ENCODE data around the gene BRPF1.

The BRPF1 gene

GRCh38 chr3:9742560-9742959 lies 11.0 kb downstream of the BRPF1 start:
- 0 out of 2 replicates have a peak, but pooled peaks cover under 1% of the 10 kb centered on the region for H3K36me3 ChIP-seq (ENCODE audit: low read length)
- H3K4me2 ChIP-seq (ENCODE audit: low read depth, low read length, poor library complexity, severe bottlenecking), result no peak overlapping the region
- H3F3A ChIP-seq (ENCODE audit: insufficient read depth), result no peaks in the 10 kb centered on the region
- no peak for TF ChIP-seq CTCF (IDR thresholded peaks at IDR 0.05; ENCODE audit: insufficient read depth, low read length, poor library complexity, severe bottlenecking)
- TF ChIP-seq EZH2phosphoT487 (conservative IDR thresholded peaks at IDR 0.05; ENCODE audit: low read length), result no peak
- H4K20me1 ChIP-seq (ENCODE audit: low read depth, low read length), result no peaks in the 10 kb centered on the region
- H3K27me3 ChIP-seq (ENCODE audit: low read length), result no peaks in the 10 kb centered on the region
- no peak overlapping the region for H3K27ac ChIP-seq (ENCODE audit: low read depth, low read length)
- H3K4me3 ChIP-seq (ENCODE audit: insufficient read depth, low read length, poor library complexity, severe bottlenecking), result no peak overlapping the region
- no peaks in the 10 kb centered on the region for H3K79me2 ChIP-seq (ENCODE audit: insufficient read depth, low read length)
- H3K9ac ChIP-seq (ENCODE audit: low read length), result no peak overlapping the region
- H2AFZ ChIP-seq (ENCODE audit: low read depth, low read length, severe bottlenecking), result no peak overlapping the region
- H3K9me3 ChIP-seq (ENCODE audit: insufficient read depth, low read length), result no peaks in the 10 kb centered on the region
- H3K9me2 ChIP-seq (replicated peaks; ENCODE audit: insufficient read depth, low read length), result no peaks in the 10 kb centered on the region

- Histone ChIP-seq H3K9ac (ENCODE audit: low read length) (no peak overlapping the region), H3K4me3 (ENCODE audit: insufficient read depth, low read length, poor library complexity, severe bottlenecking) (no peak overlapping the region), H4K20me1 (ENCODE audit: low read depth, low read length) (no peaks in the 10 kb centered on the region), H3K9me2 (replicated peaks; ENCODE audit: insufficient read depth, low read length) (no peaks in the 10 kb centered on the region), H3K36me3 (ENCODE audit: low read length) (no peaks in the 10 kb centered on the region), H3K27me3 (ENCODE audit: low read length) (no peaks in the 10 kb centered on the region), H3K9me3 (ENCODE audit: insufficient read depth, low read length) (no peaks in the 10 kb centered on the region), H3K4me2 (ENCODE audit: low read depth, low read length, poor library complexity, severe bottlenecking) (no peak overlapping the region), H2AFZ (ENCODE audit: low read depth, low read length, severe bottlenecking) (no peak overlapping the region), H3K27ac (ENCODE audit: low read depth, low read length) (no peak overlapping the region), H3K79me2 (ENCODE audit: insufficient read depth, low read length) (no peaks in the 10 kb centered on the region), H3F3A (ENCODE audit: insufficient read depth) (no peaks in the 10 kb centered on the region)
- TF ChIP-seq EZH2phosphoT487 (conservative IDR thresholded peaks at IDR 0.05; ENCODE audit: low read length) (no peak), CTCF (IDR thresholded peaks at IDR 0.05; ENCODE audit: insufficient read depth, low read length, poor library complexity, severe bottlenecking) (no peak)
Measured at GRCh38 chr3:9743548-9743947, 12.0 kb downstream of the BRPF1 start.

GRCh38 chr3:9744162-9744561 lies 12.6 kb downstream of the BRPF1 start:
- Histone ChIP-seq H2AFZ (ENCODE audit: low read depth, low read length, severe bottlenecking) (no peak overlapping the region), H3K36me3 (ENCODE audit: low read length) (no peaks in the 10 kb centered on the region), H3K27ac (ENCODE audit: low read depth, low read length) (no peak overlapping the region), H3K4me3 (ENCODE audit: insufficient read depth, low read length, poor library complexity, severe bottlenecking) (no peak overlapping the region), H3F3A (ENCODE audit: insufficient read depth) (no peaks in the 10 kb centered on the region), H3K9me3 (ENCODE audit: insufficient read depth, low read length) (no peaks in the 10 kb centered on the region), H3K27me3 (ENCODE audit: low read length) (no peaks in the 10 kb centered on the region), H3K4me2 (ENCODE audit: low read depth, low read length, poor library complexity, severe bottlenecking) (no peak overlapping the region), H3K79me2 (ENCODE audit: insufficient read depth, low read length) (no peaks in the 10 kb centered on the region), H3K9ac (ENCODE audit: low read length) (no peak overlapping the region), H3K9me2 (replicated peaks; ENCODE audit: insufficient read depth, low read length) (no peaks in the 10 kb centered on the region), H4K20me1 (ENCODE audit: low read depth, low read length) (no peaks in the 10 kb centered on the region)
- TF ChIP-seq CTCF (IDR thresholded peaks at IDR 0.05; ENCODE audit: insufficient read depth, low read length, poor library complexity, severe bottlenecking) (no peak), EZH2phosphoT487 (conservative IDR thresholded peaks at IDR 0.05; ENCODE audit: low read length) (no peak)
